H9 (cell line): ENCODE data around the gene FBXL7. TPM values are rescaled to one million over a fixed set of nuclear protein-coding genes. Genes with fewer than 3 reads are reported as not detected.

ENCODE experiments used
- DNase-seq: peaks from one replicate; pipeline ENCODE4 v3.0.0-alpha.2; 2017
- H2AFZ ChIP-seq: one replicate; pipeline ENCODE4 v1.6.1; 2013; ENCODE audit warnings: mild to moderate bottlenecking, low read length, control low read depth, moderate library complexity
- H2AK5ac ChIP-seq: 2 replicates; pipeline ENCODE4 v1.6.1; 2013; ENCODE audit warnings: low read length, control low read depth, mixed read lengths; ENCODE audit not compliant: insufficient read length
- H2BK120ac ChIP-seq: one replicate; pipeline ENCODE4 v1.6.1; 2013; ENCODE audit warnings: low read depth, mild to moderate bottlenecking, low read length, control low read depth, inconsistent platforms; ENCODE audit not compliant: poor library complexity, severe bottlenecking
- H2BK12ac ChIP-seq: 2 replicates; pipeline ENCODE4 v1.6.1; 2013; ENCODE audit warnings: low read length, control low read depth, mixed read lengths, low read depth; ENCODE audit not compliant: insufficient read length
- H2BK15ac ChIP-seq: 2 replicates; pipeline ENCODE4 v1.6.1; 2013; ENCODE audit warnings: low read depth, low read length, control low read depth
- H2BK20ac ChIP-seq: one replicate; pipeline ENCODE4 v1.6.1; 2013; ENCODE audit warnings: low read depth, mild to moderate bottlenecking, low read length, control low read depth, inconsistent platforms; ENCODE audit not compliant: poor library complexity, severe bottlenecking
- H2BK5ac ChIP-seq: 2 replicates; pipeline ENCODE4 v1.6.1; 2013; ENCODE audit warnings: low read length, control low read depth, mixed read lengths; ENCODE audit not compliant: insufficient read length
- H3K14ac ChIP-seq: 2 replicates; pipeline ENCODE4 v1.6.1; 2013; ENCODE audit warnings: low read length, control low read depth; ENCODE audit not compliant: insufficient read depth
- H3K18ac ChIP-seq: 2 replicates; pipeline ENCODE4 v1.6.1; 2013; ENCODE audit warnings: low read depth, mild to moderate bottlenecking, mixed read lengths, low read length, control low read depth; ENCODE audit not compliant: insufficient read length
- H3K23ac ChIP-seq: 2 replicates; pipeline ENCODE4 v1.6.1; 2013; ENCODE audit warnings: low read length, control low read depth, mixed read lengths, low read depth; ENCODE audit not compliant: insufficient read length
- H3K23me2 ChIP-seq: 2 replicates; pipeline ENCODE4 v1.6.1; 2013; ENCODE audit warnings: low read depth, mild to moderate bottlenecking, mixed read lengths, low read length, control low read depth; ENCODE audit not compliant: insufficient read length, poor library complexity, severe bottlenecking
- H3K27ac ChIP-seq: 2 replicates; pipeline ENCODE4 v1.5.1; 2013; ENCODE audit warnings: low read length, control low read depth, mixed read lengths, low read depth; ENCODE audit not compliant: insufficient read length
- H3K27me3 ChIP-seq: 2 replicates; pipeline ENCODE4 v1.6.1; 2013; ENCODE audit warnings: low read length, control low read depth, inconsistent platforms; ENCODE audit not compliant: insufficient read depth
- H3K4ac ChIP-seq: 2 replicates; pipeline ENCODE4 v1.6.1; 2013; ENCODE audit warnings: low read depth, mild to moderate bottlenecking, control low read depth, inconsistent platforms, low read length, moderate library complexity
- H3K4me1 ChIP-seq: 2 replicates; pipeline ENCODE4 v1.6.1; 2013; ENCODE audit warnings: low read length, control low read depth, inconsistent platforms; ENCODE audit not compliant: insufficient read depth
- H3K4me2 ChIP-seq: 2 replicates; pipeline ENCODE4 v1.6.1; 2013; ENCODE audit warnings: low read length, control low read depth, mixed read lengths; ENCODE audit not compliant: insufficient read length, insufficient read depth
- H3K56ac ChIP-seq: 2 replicates; pipeline ENCODE4 v1.6.1; 2013; ENCODE audit warnings: low read depth, mild to moderate bottlenecking, mixed read lengths, low read length, control low read depth; ENCODE audit not compliant: insufficient read length
- H3K79me1 ChIP-seq: 2 replicates; pipeline ENCODE4 v1.6.1; 2013; ENCODE audit warnings: low read depth, mild to moderate bottlenecking, moderate library complexity, low read length, control low read depth, inconsistent platforms; ENCODE audit not compliant: insufficient read depth, poor library complexity, severe bottlenecking
- H3K79me2 ChIP-seq: 2 replicates; pipeline ENCODE4 v1.6.1; 2013; ENCODE audit warnings: low read length, control low read depth, inconsistent platforms; ENCODE audit not compliant: insufficient read depth
- H3K9ac ChIP-seq: 2 replicates; pipeline ENCODE4 v1.6.1; 2013; ENCODE audit warnings: low read length, control low read depth, mixed read lengths; ENCODE audit not compliant: insufficient read length; ENCODE audit errors: extremely low read depth
- H3K9me3 ChIP-seq: one replicate; pipeline ENCODE4 v1.6.1; 2013; ENCODE audit warnings: low read depth, low read length, inconsistent platforms; ENCODE audit not compliant: control insufficient read depth
- H3T11ph ChIP-seq: one replicate; pipeline ENCODE4 v1.6.1; 2013; ENCODE audit warnings: mild to moderate bottlenecking, low read length, control low read depth, inconsistent platforms
- H4K20me1 ChIP-seq: one replicate; pipeline ENCODE4 v1.6.1; 2013; ENCODE audit not compliant: control insufficient read depth, insufficient read length, insufficient read depth
- H4K5ac ChIP-seq: 2 replicates; pipeline ENCODE4 v1.6.1; 2013; ENCODE audit warnings: low read depth, mild to moderate bottlenecking, mixed read lengths, low read length, control low read depth; ENCODE audit not compliant: insufficient read length
- H4K8ac ChIP-seq: replicated peaks from 2 replicates; pipeline ENCODE4 v1.6.1; 2013; ENCODE audit warnings: low read length, control low read depth, mixed read lengths, low read depth; ENCODE audit not compliant: insufficient read length
- H4K91ac ChIP-seq: 2 replicates; pipeline ENCODE4 v1.6.1; 2013; ENCODE audit warnings: low read depth, mild to moderate bottlenecking, moderate library complexity, mixed read lengths, low read length, control low read depth; ENCODE audit not compliant: insufficient read length
- H3K27ac Mint-ChIP-seq, 3 experiments: 2 replicates in 2 of 3; 3 replicates in 1 of 3; pipeline ENCODE4 v1.8.0; 2020 to 2021; ENCODE audit warnings: mixed read lengths in 3 of 3, mild to moderate bottlenecking in 1 of 3, moderate library complexity in 1 of 3
- H3K27me3 Mint-ChIP-seq: 2 replicates; pipeline ENCODE4 v1.8.0; 2021; ENCODE audit warnings: low read depth, mild to moderate bottlenecking, moderate library complexity, mixed read lengths
- H3K36me3 Mint-ChIP-seq, 3 experiments: 2 replicates in 2 of 3; 3 replicates in 1 of 3; pipeline ENCODE4 v1.8.0; 2020 to 2021; ENCODE audit warnings: low read depth in 3 of 3, mixed read lengths in 3 of 3; ENCODE audit not compliant: insufficient read depth in 1 of 3
- H3K4me1 Mint-ChIP-seq, 2 experiments: 2 replicates each; pipeline ENCODE4 v1.8.0; 2020; ENCODE audit warnings: mixed read lengths in 2 of 2
- H3K4me3 Mint-ChIP-seq, 2 experiments: 2 replicates in 1 of 2; 3 replicates in 1 of 2; pipeline ENCODE4 v1.8.0; 2020 to 2021; ENCODE audit warnings: mild to moderate bottlenecking in 2 of 2, mixed read lengths in 2 of 2, moderate library complexity in 1 of 2
- H3K9me3 Mint-ChIP-seq, 2 experiments: 2 replicates in 1 of 2; 3 replicates in 1 of 2; pipeline ENCODE4 v1.8.0; 2020; ENCODE audit warnings: mild to moderate bottlenecking in 2 of 2, mixed read lengths in 2 of 2, moderate library complexity in 1 of 2
- WGBS: extraction: QIAGEN DNeasy Blood & Tissue Kit; methylation state at CpG from one replicate; pipeline ENCODE4 v1.1.7; 2013; ENCODE audit warnings: missing lambda C conversion rate, low lambda C conversion rate, mixed read lengths; ENCODE audit not compliant: insufficient read length; ENCODE audit errors: extremely low coverage; 5-methylcytosine and 5-hydroxymethylcytosine counted together
- total RNA-seq: library from RNA; stranded (reverse); gene quantifications from 2 replicates; pipeline ENCODE4 v1.2.1, GENCODE V29; 2021
- TF ChIP-seq, protein P1 (sequence below): fragments of 200-600 bp; sonication (generic); conservative IDR thresholded peaks from 3 replicates; pipeline ENCODE4 v1.8.0; 2021; ENCODE audit warnings: antibody characterized with exemption, mild to moderate bottlenecking

FBXL7 gene
- total RNA-seq, 1 experiment from 2014 or later, result 14.6 TPM

- Histone ChIP-seq H2BK15ac (no peak overlapping the region), H3T11ph (no peak overlapping the region), H4K91ac (no peak overlapping the region), H3K14ac (no peak overlapping the region), H3K23me2 (no peaks in the 10 kb centered on the region), H3K4me1 (no peaks in the 10 kb centered on the region), H2BK20ac (no peak overlapping the region), H3K27me3 (no peaks in the 10 kb centered on the region), H2AFZ (no peak overlapping the region), H3K23ac (no peak overlapping the region), H3K79me2 (peaks cover 3% of the 10 kb centered on the region; the same call in 1 of the 2 replicates), H3K9ac (no peak overlapping the region), H3K79me1 (peaks cover 4% of the 10 kb centered on the region), H3K4ac (no peak overlapping the region), H2AK5ac (no peak overlapping the region), H3K18ac (no peak overlapping the region), H3K4me2 (no peak overlapping the region), H3K27ac (no peak overlapping the region), H4K5ac (no peak overlapping the region), H2BK5ac (no peak overlapping the region), H4K20me1 (no peaks in the 10 kb centered on the region), H2BK120ac (no peak overlapping the region), H3K56ac (no peak overlapping the region), H3K9me3 (no peaks in the 10 kb centered on the region), H4K8ac (no peak overlapping the region), H2BK12ac (no peak overlapping the region)
- H3K36me3 Mint-ChIP-seq, result peaks cover 4 to 13% (median 5%) of the 10 kb centered on the region in 3 experiments; a peak in 5 of 7 replicates
- peaks cover 0 to 5% of the 10 kb centered on the region in 2 experiments; a peak in 1 of 5 replicates for H3K9me3 Mint-ChIP-seq
- H3K4me3 Mint-ChIP-seq, result no peak overlapping the region
- no CpG with 5 or more reads among the region's 5 CpGs for WGBS
- H3K4me1 Mint-ChIP-seq, result peaks cover 4 to 5% of the 10 kb centered on the region in 2 experiments; a peak in 3 of 4 replicates
- TF ChIP-seq, protein P1, sequence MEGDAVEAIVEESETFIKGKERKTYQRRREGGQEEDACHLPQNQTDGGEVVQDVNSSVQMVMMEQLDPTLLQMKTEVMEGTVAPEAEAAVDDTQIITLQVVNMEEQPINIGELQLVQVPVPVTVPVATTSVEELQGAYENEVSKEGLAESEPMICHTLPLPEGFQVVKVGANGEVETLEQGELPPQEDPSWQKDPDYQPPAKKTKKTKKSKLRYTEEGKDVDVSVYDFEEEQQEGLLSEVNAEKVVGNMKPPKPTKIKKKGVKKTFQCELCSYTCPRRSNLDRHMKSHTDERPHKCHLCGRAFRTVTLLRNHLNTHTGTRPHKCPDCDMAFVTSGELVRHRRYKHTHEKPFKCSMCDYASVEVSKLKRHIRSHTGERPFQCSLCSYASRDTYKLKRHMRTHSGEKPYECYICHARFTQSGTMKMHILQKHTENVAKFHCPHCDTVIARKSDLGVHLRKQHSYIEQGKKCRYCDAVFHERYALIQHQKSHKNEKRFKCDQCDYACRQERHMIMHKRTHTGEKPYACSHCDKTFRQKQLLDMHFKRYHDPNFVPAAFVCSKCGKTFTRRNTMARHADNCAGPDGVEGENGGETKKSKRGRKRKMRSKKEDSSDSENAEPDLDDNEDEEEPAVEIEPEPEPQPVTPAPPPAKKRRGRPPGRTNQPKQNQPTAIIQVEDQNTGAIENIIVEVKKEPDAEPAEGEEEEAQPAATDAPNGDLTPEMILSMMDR, result no peak
- DNase-seq, result no peak
- H3K27me3 Mint-ChIP-seq, result no peaks in the 10 kb centered on the region
- no peak overlapping the region for H3K27ac Mint-ChIP-seq
Observed at GRCh38 chr5:15529013-15529412, 29.0 kb downstream of the FBXL7 start.
